Heart right ventricle (tissue), 16 donors: ENCODE results near the gene UTP11. TPM values are rescaled to one million over a fixed set of nuclear protein-coding genes. Genes with fewer than 3 reads are reported as not detected.

Experiments
- ATAC-seq, 8 donors: fragments of 200-7000 bp; cut with Tn5 transposase; one replicate each; pipeline ENCODE4 v1.9.1; 2020; ENCODE audit warnings: mild to moderate bottlenecking in 8 of 8, moderate library complexity in 8 of 8, moderate number of reproducible peaks in 1 of 8
- DNase-seq, 2 donors: peaks; one replicate each; pipeline ENCODE4 v3.0.0-alpha.2; 2020
- H3K27ac ChIP-seq, 10 donors: fragments of 200-600 bp; sonication (generic) in 2 of 10; one replicate each; pipeline versions ENCODE4 v1.5.0 to v1.8.0; 2020 to 2022; ENCODE audit warnings: mild to moderate bottlenecking in 3 of 10
- H3K27me3 ChIP-seq, 7 donors: fragments of 200-600 bp; one replicate each; pipeline ENCODE4 v1.8.0; 2021 to 2022; ENCODE audit warnings: mild to moderate bottlenecking in 2 of 7
- H3K36me3 ChIP-seq, 9 donors: fragments of 200-600 bp; sonication (generic) in 1 of 9; one replicate each; pipeline versions ENCODE4 v1.5.0 to v1.8.0; 2020 to 2022; ENCODE audit warnings: mild to moderate bottlenecking in 2 of 9
- H3K4me1 ChIP-seq, 9 donors: fragments of 200-600 bp; sonication (generic) in 1 of 9; one replicate each; pipeline versions ENCODE4 v1.5.0 to v1.8.0; 2020 to 2022; ENCODE audit warnings: mild to moderate bottlenecking in 4 of 9
- H3K4me3 ChIP-seq, 10 donors: fragments of 200-600 bp; sonication (generic) in 2 of 10; one replicate each; pipeline versions ENCODE4 v1.5.0 to v1.8.0; 2020 to 2022; ENCODE audit warnings: mild to moderate bottlenecking in 7 of 10, moderate library complexity in 2 of 10
- H3K9me3 ChIP-seq, 11 donors: fragments of 200-600 bp in 10 of 11; sonication (generic) in 2 of 11; one replicate each; pipeline versions ENCODE4 v1.5.0 to v1.8.0; 2013 to 2022; ENCODE audit warnings: mild to moderate bottlenecking in 2 of 11, control low read depth in 1 of 11, moderate library complexity in 1 of 11
- CTCF ChIP-seq, 9 donors: fragments of 200-600 bp; sonication (generic) in 2 of 9; IDR thresholded peaks; one replicate each; pipeline versions ENCODE4 v1.5.0 to v1.8.0; 2021 to 2022; ENCODE audit warnings: antibody characterized with exemption in 9 of 9, mild to moderate bottlenecking in 5 of 9, moderate library complexity in 1 of 9
- WGBS, 2 donors: extraction: QIAGEN DNeasy Blood & Tissue Kit; methylation state at CpG; one replicate each; pipeline ENCODE4 v1.1.7; 2013; ENCODE audit warnings: inconsistent platforms in 1 of 2; 5-methylcytosine and 5-hydroxymethylcytosine counted together
- intact Hi-C, 10 donors: fragments of 100-400 bp; cut with DNase I; formaldehyde crosslinking; loops; one replicate each; pipeline versions ENCODE4 v1.11.1 to v1.14.2; 2022
- polyA plus RNA-seq, 2 donors: library from polyadenylated mRNA; stranded (reverse); fragments of 200-250 nt; gene quantifications; one replicate each; pipeline ENCODE4 v1.2.3, GENCODE V29; 2013
- total RNA-seq, 10 donors: library from RNA; stranded (reverse); fragmentation: NEBNext Ultra II Directional in 3 of 10; extraction: Animal tissue kit (Norgen Biotek cat#: 25700) in 3 of 10; gene quantifications; one replicate each; pipeline versions ENCODE4 v1.2.1 to v1.2.4, GENCODE V29; 2021 to 2023
- donor health status: Arrhythmogenic right ventricular cardiomyopathy.
- donor health status: ischemic (EF 13 %, LVEDD 7.1; RV severe dilation, severe dysfunction).
- donor health status: healthy with polysubstance abuse.
- donor health status: DM: no; HTN: yes; CAD: no.
- donor health status: DM: no; HTN: no; CAD: no.
- donor health status: ischemic (EF 25% LVEDD 6.9; RV normal size, moderate dysfunction).
- donor health status: ischemic (EF 25% LVEDD 5.7; RV mildly dilated, moderate dysfunction).
- donor health status: healthy.
- donor health status: DM: yes; HTN: yes; CAD: no.
- donor health status: Ischemic cardiomyopathy.
- donor health status: ischemic (EF 35%, LVEDD 5.7; RV mildly dilated, moderate dysfunction).
- donor health status: nonischemic (EF 11% LVEDD 7.7; RV severe dilation, severe dysfunction).
- donor health status: DM: yes; HTN: yes; CAD: no.
- donor health status: PGD.
- donor health status: ischemic (EF 29% LVEDD 5.4; RV normal size, mild dysfunction).
- donor health status: nonischemic (EF 23%, LVEDD 6.1; RV moderate dilation, normal function).

UTP11 gene
- total and polyA plus RNA-seq, 12 donors = 22.9 to 59.8 (median 35.8) TPM

GRCh38 chr1:38071312-38072256 is 59.0 kb downstream of the UTP11 start:
- Histone ChIP-seq H3K36me3 (no peaks in the 10 kb centered on the region), H3K4me1 (peaks cover 0 to 7% (median 0%) of the 10 kb centered on the region in 9 donors), H3K27me3 (peaks cover 0 to 77% (median 44%) of the 10 kb centered on the region in 7 donors), H3K4me3 (no peak overlapping the region), H3K27ac (no peak overlapping the region), H3K9me3 (no peaks in the 10 kb centered on the region)
- intact Hi-C loops = no loop called here
- peak in 3 of 9 donors; percentile 25 to 32 (median 30) for TF ChIP-seq CTCF (IDR thresholded peaks at IDR 0.05)
- WGBS, 2 donors = 50% methylated on average over 10 of the region's 10 CpGs
- ATAC-seq (peak in 1 of 8 donors; percentile 55), DNase-seq (no peak)

- no peak overlapping the region for H3K4me3 ChIP-seq
- ATAC-seq = no peak
- DNase-seq = no peak
- intact Hi-C loops = no loop called here
- WGBS, 2 donors = 79 to 84% methylated on average over 2 of the region's 2 CpGs
- no peak for TF ChIP-seq CTCF (IDR thresholded peaks at IDR 0.05)
- no peaks in the 10 kb centered on the region for H3K9me3 ChIP-seq
- H3K36me3 ChIP-seq = no peaks in the 10 kb centered on the region
- H3K4me1 ChIP-seq = peaks cover 0 to 7% (median 0%) of the 10 kb centered on the region in 9 donors
- no peak overlapping the region for H3K27ac ChIP-seq
- H3K27me3 ChIP-seq = peaks cover 0 to 71% (median 44%) of the 10 kb centered on the region in 7 donors
These were observed 60.3 kb downstream of the UTP11 start for GRCh38 chr1:38072858-38073257.

- WGBS, 2 donors = 35 to 40% methylated on average over 9 of the region's 9 CpGs
- Histone ChIP-seq H3K36me3 (no peaks in the 10 kb centered on the region), H3K4me3 (no peak overlapping the region), H3K27ac (no peak overlapping the region), H3K9me3 (no peaks in the 10 kb centered on the region), H3K4me1 (no peaks in the 10 kb centered on the region), H3K27me3 (peaks cover 0 to 62% (median 38%) of the 10 kb centered on the region in 7 donors)
- no peak for DNase-seq
- TF ChIP-seq CTCF (IDR thresholded peaks at IDR 0.05) = no peak
- intact Hi-C loops = no loop called here
- no peak for ATAC-seq
These were observed 61.2 kb downstream of the UTP11 start for GRCh38 chr1:38073534-38074301.

- H3K27me3 ChIP-seq = peaks cover 0 to 56% (median 33%) of the 10 kb centered on the region in 7 donors
These were observed 61.8 kb downstream of the UTP11 start for GRCh38 chr1:38074302-38074677.

More at GRCh38 chr1:38074302-38074677, 61.8 kb downstream of the UTP11 start:
- WGBS, 2 donors = 87% methylated on average over 4 of the region's 4 CpGs
- Histone ChIP-seq H3K27ac (no peak overlapping the region), H3K4me1 (no peaks in the 10 kb centered on the region), H3K4me3 (no peak overlapping the region), H3K36me3 (no peaks in the 10 kb centered on the region), H3K9me3 (no peaks in the 10 kb centered on the region)
- no peak for TF ChIP-seq CTCF (IDR thresholded peaks at IDR 0.05)
- intact Hi-C loops = no loop called here
- no peak for DNase-seq
- no peak for ATAC-seq
